Fibroblast of lung (primary cell): ENCODE results near the gene NOCT. TPM values are rescaled to one million over a fixed set of nuclear protein-coding genes. Genes with fewer than 3 reads are reported as not detected.
A peak's percentile ranks its signal among the peaks of the same experiment; 100 is the strongest.
"Not testable (repeated sequence)": the region's sequence is repeated elsewhere in the genome, so short reads cannot be mapped to it uniquely, and the experiment has no call there.

Experiments used
- DNase-seq, 2 donors: peaks; one replicate each; pipeline versions ENCODE4 v3.0.0 to v3.0.0-alpha.2; 2010; ENCODE audit warnings: low read depth in 2 of 2
- H2AFZ ChIP-seq: 2 replicates; pipeline ENCODE4 v1.5.1; 2012; ENCODE audit warnings: low read length, control low read depth, inconsistent platforms
- H3K27ac ChIP-seq: 2 replicates; pipeline ENCODE4 v1.5.1; 2011; ENCODE audit warnings: low read length, control low read depth; ENCODE audit not compliant: insufficient read depth
- H3K27me3 ChIP-seq: 2 replicates; pipeline ENCODE4 v1.5.1; 2011; ENCODE audit warnings: mild to moderate bottlenecking, low read length; ENCODE audit not compliant: control insufficient read depth, insufficient read depth
- H3K36me3 ChIP-seq: 2 replicates; pipeline ENCODE4 v1.5.1; 2011; ENCODE audit warnings: low read length; ENCODE audit not compliant: control insufficient read depth, insufficient read depth
- H3K4me1 ChIP-seq: 2 replicates; pipeline ENCODE4 v1.5.1; 2011; ENCODE audit warnings: low read length; ENCODE audit not compliant: control insufficient read depth, insufficient read depth; ENCODE audit errors: extremely low read depth
- H3K4me2 ChIP-seq: 2 replicates; pipeline ENCODE4 v1.5.1; 2011; ENCODE audit warnings: low read length, control low read depth; ENCODE audit not compliant: insufficient read depth; ENCODE audit errors: extremely low read depth
- H3K4me3 ChIP-seq, 4 experiments: fragments of 200-600 bp in 1 of 4; sonication (generic) in 1 of 4; replicated peaks in 1 of 4; 2 replicates each; pipeline ENCODE4 v1.5.1; 2011 to 2016; ENCODE audit warnings: low read length in 4 of 4, low read depth in 3 of 4, mild to moderate bottlenecking in 3 of 4, control low read depth in 2 of 4, inconsistent platforms in 1 of 4, mixed read lengths in 1 of 4; ENCODE audit not compliant: insufficient read depth in 1 of 4; ENCODE audit errors: control extremely low read depth in 1 of 4
- H3K79me2 ChIP-seq: 2 replicates; pipeline ENCODE4 v1.5.1; 2012; ENCODE audit warnings: mild to moderate bottlenecking, low read length, inconsistent platforms; ENCODE audit not compliant: control insufficient read depth, insufficient read depth
- H3K9ac ChIP-seq: 2 replicates; pipeline ENCODE4 v1.5.1; 2011; ENCODE audit warnings: mild to moderate bottlenecking, low read length, control low read depth; ENCODE audit not compliant: insufficient read depth
- H3K9me3 ChIP-seq: 2 replicates; pipeline ENCODE4 v1.5.1; 2012; ENCODE audit warnings: low read depth, low read length; ENCODE audit not compliant: control insufficient read depth, insufficient read depth
- H4K20me1 ChIP-seq: 2 replicates; pipeline ENCODE4 v1.5.1; 2011; ENCODE audit warnings: low read length; ENCODE audit not compliant: control insufficient read depth, insufficient read depth; ENCODE audit errors: extremely low read depth
- CTCF ChIP-seq, 2 donors: IDR thresholded peaks in 1 of 2; conservative IDR thresholded peaks in 1 of 2; 1 replicate in 1 of 2; 2 replicates in 1 of 2; pipeline ENCODE4 v1.5.1; 2011 to 2012; ENCODE audit warnings: low read length in 2 of 2, control low read depth in 1 of 2, inconsistent platforms in 1 of 2, low read depth in 1 of 2, mild to moderate bottlenecking in 1 of 2
- EZH2 ChIP-seq: IDR thresholded peaks from 2 replicates; pipeline ENCODE4 v1.5.1; 2012; ENCODE audit warnings: low read length, control low read depth, mild to moderate bottlenecking; ENCODE audit errors: missing control alignments
- polyA plus RNA-seq, 2 donors: library from polyadenylated mRNA; depleted of rRNA in 1 of 2; stranded (reverse) in 1 of 2; unstranded in 1 of 2; fragments of >200 nt; gene quantifications; 2 replicates each; pipeline ENCODE4 v1.2.1, GENCODE V29; 2011 to 2012; ENCODE audit warnings: missing spikeins in 1 of 2
- total RNA-seq: library from RNA; depleted of rRNA; stranded (reverse); fragments of >200 nt; gene quantifications from 2 replicates; pipeline ENCODE4 v1.2.1, GENCODE V29; 2014

NOCT gene
- total and polyA plus RNA-seq, 2 donors (not counting 1 experiment from before 2014, with no cell fraction given), result 6.4 to 13.2 TPM

GRCh38 chr4:139018971-139019758, 3.6 kb downstream of the NOCT start:
- Histone ChIP-seq H3K4me1 (peaks cover 18% of the 10 kb centered on the region), H3K4me3 (peak overlapping the region in 2 of 4 experiments; percentile 1 to 39), H3K27ac (peak overlapping the region; percentile 19), H3K36me3 (no peaks in the 10 kb centered on the region), H3K4me2 (peak overlapping the region; percentile 73), H2AFZ (no peak overlapping the region), H3K79me2 (peaks cover 79% of the 10 kb centered on the region), H3K9me3 (no peaks in the 10 kb centered on the region), H4K20me1 (no peaks in the 10 kb centered on the region), H3K27me3 (no peaks in the 10 kb centered on the region), H3K9ac (no peak overlapping the region)
- peak; percentile 74 to 76 for DNase-seq
- no peak for TF ChIP-seq CTCF (conservative IDR thresholded peaks at IDR 0.05 in 1 of 2, IDR thresholded peaks at IDR 0.05 in 1 of 2; ENCODE audit: low read depth in 1 of 2, low read length in 2 of 2)
- no peak for TF ChIP-seq EZH2

GRCh38 chr4:139020384-139020783, 4.8 kb downstream of the NOCT start:
- no peak for DNase-seq
- Histone ChIP-seq H3K9me3 (no peaks in the 10 kb centered on the region), H4K20me1 (no peaks in the 10 kb centered on the region), H3K4me2 (no peak overlapping the region), H3K4me1 (peaks cover 12% of the 10 kb centered on the region), H3K9ac (no peak overlapping the region), H3K4me3 (no peak overlapping the region), H3K27ac (no peak overlapping the region), H3K27me3 (no peaks in the 10 kb centered on the region), H2AFZ (no peak overlapping the region), H3K36me3 (no peaks in the 10 kb centered on the region), H3K79me2 (peaks cover 91% of the 10 kb centered on the region)
- TF ChIP-seq EZH2 (no peak), CTCF (conservative IDR thresholded peaks at IDR 0.05 in 1 of 2, IDR thresholded peaks at IDR 0.05 in 1 of 2; ENCODE audit: low read depth in 1 of 2, low read length in 2 of 2) (no peak)

DNA sequence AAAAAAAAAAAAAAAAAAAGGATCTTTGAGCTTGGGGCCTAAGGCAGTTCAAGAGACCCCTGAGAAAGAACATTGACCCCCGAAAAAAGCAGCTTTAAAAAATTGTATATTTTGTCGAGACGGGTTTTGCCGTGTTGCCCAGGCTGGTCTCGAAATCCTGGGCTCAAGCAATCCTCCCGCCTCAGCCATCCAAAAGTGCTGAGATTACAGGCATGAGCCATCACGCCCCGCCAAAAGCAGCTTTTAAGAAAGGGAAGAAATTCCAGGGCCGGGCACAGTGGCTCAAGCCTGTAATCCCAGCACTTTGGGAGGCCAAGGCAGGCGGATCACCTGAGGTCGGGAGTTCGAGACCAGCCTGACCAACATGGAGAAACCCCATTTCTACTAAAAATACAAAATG, 5.5 kb downstream of the NOCT start:
- not testable (repeated sequence) for H2AFZ ChIP-seq, H3K4me2 ChIP-seq, H4K20me1 ChIP-seq, DNase-seq, H3K36me3 ChIP-seq, H3K27ac ChIP-seq, H3K27me3 ChIP-seq, H3K9me3 ChIP-seq, H3K4me3 ChIP-seq, H3K9ac ChIP-seq
- Histone ChIP-seq H3K79me2 (peaks cover 90% of the 10 kb centered on the region), H3K4me1 (peaks cover 12% of the 10 kb centered on the region)
